GM19372 (cell line): ENCODE results near the gene CDKN2B-AS1.

Source experiments
- ATAC-seq: cut with Tn5 transposase; IDR thresholded peaks from one replicate; pipeline ENCODE4 v1.9.1; 2021; ENCODE audit warnings: mild to moderate bottlenecking, low read depth, moderate library complexity; ENCODE audit not compliant: unreplicated experiment

Gene CDKN2B-AS1

GRCh38 chr9:22005021-22005701 is 10.6 kb downstream of the CDKN2B-AS1 start:
- ATAC-seq, result no peak

- no peak for ATAC-seq
Measured at GRCh38 chr9:22005702-22006606, 11.4 kb downstream of the CDKN2B-AS1 start.

GRCh38 chr9:22008384-22008716 is 13.8 kb downstream of the CDKN2B-AS1 start:
- ATAC-seq, result no peak

- peak; percentile 86 for ATAC-seq
Measured at GRCh38 chr9:22008717-22009505, 14.3 kb downstream of the CDKN2B-AS1 start, which contains the start of gene CDKN2B. Gene CDKN2B (minus strand): TSS chr9:22009305. CDS start chr9:22008953, 352 bp downstream.

- ATAC-seq, result peak; percentile 25
Measured at GRCh38 chr9:22009506-22009867, 14.9 kb downstream of the CDKN2B-AS1 start.

GRCh38 chr9:22010866-22011625 is 16.5 kb downstream of the CDKN2B-AS1 start:
- no peak for ATAC-seq

- ATAC-seq, result no peak
Measured at GRCh38 chr9:22022396-22022795, 27.8 kb downstream of the CDKN2B-AS1 start.

GRCh38 chr9:22026696-22027095 is 32.1 kb downstream of the CDKN2B-AS1 start:
- no peak for ATAC-seq

GRCh38 chr9:22028394-22028793 is 33.8 kb downstream of the CDKN2B-AS1 start:
- ATAC-seq, result no peak

- ATAC-seq, result no peak
Measured at GRCh38 chr9:22029231-22029630, 34.6 kb downstream of the CDKN2B-AS1 start.

GRCh38 chr9:22030101-22030598 is 35.6 kb downstream of the CDKN2B-AS1 start:
- peak; percentile 90 for ATAC-seq

- no peak for ATAC-seq
Measured at GRCh38 chr9:22031655-22032411, 37.2 kb downstream of the CDKN2B-AS1 start.

- ATAC-seq, result no peak
Measured at GRCh38 chr9:22033012-22033630, 38.5 kb downstream of the CDKN2B-AS1 start.

- ATAC-seq, result no peak
Measured at GRCh38 chr9:22035591-22036011, 41.0 kb downstream of the CDKN2B-AS1 start.

GRCh38 chr9:22036866-22037626 is 42.5 kb downstream of the CDKN2B-AS1 start:
- no peak for ATAC-seq

GRCh38 chr9:22037954-22038690 is 43.5 kb downstream of the CDKN2B-AS1 start:
- peak; percentile 77 for ATAC-seq

- ATAC-seq, result no peak
Measured at GRCh38 chr9:22039258-22039657, 44.7 kb downstream of the CDKN2B-AS1 start.
